ENCODE measurements around the gene CDC45. TPM values are rescaled to one million over a fixed set of nuclear protein-coding genes. Genes with fewer than 3 reads are reported as not detected.

Gene CDC45
- total and polyA plus RNA-seq, 11 donors, result 0.15 to 3.1 (median 0.32) TPM; not detected in 4

GRCh38 chr22:19470010-19470409 lies 9.7 kb upstream of the CDC45 start:
- Histone ChIP-seq H3K27me3 (no peaks in the 10 kb centered on the region), H3K4me3 (no peak overlapping the region), H3K4me1 (peaks cover 0 to 4% (median 0%) of the 10 kb centered on the region in 12 donors), H3K27ac (no peak overlapping the region), H3K9me3 (no peaks in the 10 kb centered on the region), H3K36me3 (peaks cover 0 to 100% (median 99%) of the 10 kb centered on the region in 9 donors)
- ATAC-seq, result no peak
- 94 to 100% (median 98%) methylated on average over 2 of the region's 2 CpGs for WGBS, 4 donors
- intact Hi-C loops (cut with DNase I), result loop anchor here in 5 of 10 donors (5.0 to 10.0 kb wide), 4 partner anchors 33 to 515 kb away; partner anchors contain the start of genes CLTCL1 (in 4 of the 5) and ESS2 (in 1 of the 5)
- TF ChIP-seq CTCF (IDR thresholded peaks at IDR 0.05) (no peak), POLR2A (IDR thresholded peaks at IDR 0.05) (no peak)
- no peak for DNase-seq

- intact Hi-C loops (cut with DNase I), result loop anchor here in 5 of 10 donors (5.0 to 10.0 kb wide), 4 partner anchors 34 to 517 kb away; partner anchors contain the start of genes CLTCL1 (in 4 of the 5) and ESS2 (in 1 of the 5)
- DNase-seq, result no peak
- TF ChIP-seq POLR2A (IDR thresholded peaks at IDR 0.05) (no peak), CTCF (IDR thresholded peaks at IDR 0.05) (no peak)
- peaks cover 0 to 9% (median 2%) of the 10 kb centered on the region in 12 donors for H3K4me1 ChIP-seq
- 87 to 92% (median 91%) methylated on average over 11 of the region's 11 CpGs for WGBS, 4 donors
- H3K27ac ChIP-seq, result no peak overlapping the region
- H3K27me3 ChIP-seq, result no peaks in the 10 kb centered on the region
- no peak overlapping the region for H3K4me3 ChIP-seq
- no peaks in the 10 kb centered on the region for H3K9me3 ChIP-seq
- H3K36me3 ChIP-seq, result peaks cover 0 to 98% (median 88%) of the 10 kb centered on the region in 9 donors
- ATAC-seq, result no peak
Measured at GRCh38 chr22:19471572-19471971, 8.1 kb upstream of the CDC45 start.

GRCh38 chr22:19472233-19472632 lies 7.5 kb upstream of the CDC45 start:
- intact Hi-C loops (cut with DNase I), result loop anchor here in 5 of 10 donors (5.0 to 10.0 kb wide), 4 partner anchors 35 to 517 kb away; partner anchors contain the start of genes CLTCL1 (in 4 of the 5) and ESS2 (in 1 of the 5)
- Histone ChIP-seq H3K4me3 (no peak overlapping the region), H3K9me3 (no peaks in the 10 kb centered on the region), H3K27ac (no peak overlapping the region), H3K4me1 (peaks cover 0 to 14% (median 6%) of the 10 kb centered on the region in 12 donors), H3K27me3 (no peaks in the 10 kb centered on the region), H3K36me3 (peaks cover 0 to 91% (median 83%) of the 10 kb centered on the region in 9 donors)
- 89 to 94% (median 91%) methylated on average over 8 of the region's 8 CpGs for WGBS, 4 donors
- TF ChIP-seq CTCF (IDR thresholded peaks at IDR 0.05), result no peak
- no peak for TF ChIP-seq POLR2A (IDR thresholded peaks at IDR 0.05)
- no peak for DNase-seq
- ATAC-seq, result peak in 1 of 4 donors; percentile 25

GRCh38 chr22:19473578-19473977 lies 6.1 kb upstream of the CDC45 start:
- Histone ChIP-seq H3K9me3 (no peaks in the 10 kb centered on the region), H3K4me3 (no peak overlapping the region), H3K36me3 (peaks cover 0 to 78% (median 69%) of the 10 kb centered on the region in 9 donors), H3K27me3 (no peaks in the 10 kb centered on the region), H3K27ac (no peak overlapping the region), H3K4me1 (peaks cover 6 to 24% (median 16%) of the 10 kb centered on the region in 12 donors)
- DNase-seq (no peak), ATAC-seq (no peak)
- peak in 1 of 12 donors; percentile 9 for TF ChIP-seq CTCF (IDR thresholded peaks at IDR 0.05)
- no peak for TF ChIP-seq POLR2A (IDR thresholded peaks at IDR 0.05)
- intact Hi-C loops (cut with DNase I), result loop anchor here in 5 of 10 donors (5.0 to 10.0 kb wide), 4 partner anchors 36 to 519 kb away; partner anchors contain the start of genes CLTCL1 (in 4 of the 5) and ESS2 (in 1 of the 5)
- WGBS, 4 donors, result 51 to 74% (median 65%) methylated on average over 2 to 3 of the region's 3 CpGs
